MV-4-11 (cell line): Measurements from ENCODE around the gene GADD45B.
"Not testable (repeated sequence)": the region's sequence is repeated elsewhere in the genome, so short reads cannot be mapped to it uniquely, and the experiment has no call there.

Experiments used
- DNase-seq: peaks from one replicate; lab custom pipeline; 2025; lab: John Stamatoyannopoulos, UW

Gene GADD45B

GRCh38 chr19:2514981-2515518, 39.1 kb downstream of the GADD45B start:
- no peak for DNase-seq

GRCh38 chr19:2516727-2517126, 40.8 kb downstream of the GADD45B start:
- DNase-seq = no peak

- no peak for DNase-seq
Measured at GRCh38 chr19:2517881-2518601, 42.1 kb downstream of the GADD45B start.

- DNase-seq = not testable (repeated sequence)
Measured at GRCh38 chr19:2518856-2519255, 42.9 kb downstream of the GADD45B start.

GRCh38 chr19:2519482-2519881, 43.6 kb downstream of the GADD45B start:
- DNase-seq = no peak

GRCh38 chr19:2523630-2524311, 47.8 kb downstream of the GADD45B start:
- no peak for DNase-seq

GRCh38 chr19:2524361-2524839, 48.5 kb downstream of the GADD45B start:
- DNase-seq = no peak

GRCh38 chr19:2524840-2525723, 49.2 kb downstream of the GADD45B start:
- DNase-seq = peak; percentile 98

GRCh38 chr19:2527171-2527570, 51.2 kb downstream of the GADD45B start:
- DNase-seq = no peak

- no peak for DNase-seq
Measured at GRCh38 chr19:2527686-2528085, 51.8 kb downstream of the GADD45B start.
